Activated CD4-positive, alpha-beta T cell treated with anti-CD3 and anti-CD28 coated beads, Interleukin-2, amount 50 U/mL, for 4 hours (primary cell): ENCODE measurements around the gene SDF2.

Experiments
- DNase-seq, 2 experiments: peaks; one replicate each; pipeline ENCODE4 v3.0.0-alpha.2; 2020

SDF2 gene, protein sequence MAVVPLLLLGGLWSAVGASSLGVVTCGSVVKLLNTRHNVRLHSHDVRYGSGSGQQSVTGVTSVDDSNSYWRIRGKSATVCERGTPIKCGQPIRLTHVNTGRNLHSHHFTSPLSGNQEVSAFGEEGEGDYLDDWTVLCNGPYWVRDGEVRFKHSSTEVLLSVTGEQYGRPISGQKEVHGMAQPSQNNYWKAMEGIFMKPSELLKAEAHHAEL

DNA sequence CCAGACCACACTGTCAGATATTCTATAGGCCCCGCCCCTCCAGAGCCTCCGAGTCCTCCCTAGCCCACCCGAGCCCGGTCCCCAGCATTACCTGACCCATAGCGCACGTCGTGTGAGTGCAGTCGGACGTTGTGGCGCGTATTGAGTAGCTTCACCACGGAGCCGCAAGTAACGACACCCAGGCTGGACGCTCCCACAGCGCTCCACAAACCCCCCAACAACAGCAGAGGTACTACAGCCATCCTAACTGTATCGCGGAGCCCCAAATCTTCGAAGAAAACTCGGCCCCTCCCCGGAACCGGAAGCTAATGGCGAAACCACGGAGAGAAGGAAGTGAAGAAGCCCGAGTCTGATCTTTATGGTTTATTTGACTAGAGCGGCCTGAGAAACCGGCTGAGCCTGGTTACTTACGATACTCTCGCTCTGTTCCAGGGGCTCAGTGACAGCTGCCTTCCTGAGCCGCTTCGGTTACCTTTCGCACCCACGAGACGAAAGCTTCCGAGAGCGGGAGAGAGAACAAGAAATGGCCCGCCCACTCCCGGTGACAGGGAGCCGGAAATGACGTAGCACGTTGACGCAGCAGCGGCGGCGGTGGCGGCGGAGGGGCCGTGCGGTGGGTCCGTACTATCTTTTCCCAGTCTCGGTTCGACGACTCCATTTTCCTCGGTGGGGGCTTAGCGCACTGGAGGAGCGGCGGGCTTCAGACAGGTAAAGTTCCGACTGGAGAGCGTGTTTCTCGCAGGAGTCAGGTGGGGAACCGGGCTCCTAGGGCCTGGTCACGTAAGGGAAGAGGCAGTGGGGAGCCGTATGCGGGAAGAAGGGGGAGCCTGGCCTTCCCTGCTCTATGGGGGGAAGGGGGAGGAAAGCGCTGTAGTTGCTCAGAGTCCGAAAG lies at the start of gene SDF2, which contains the start of gene SUPT6H:
Gene SDF2, minus strand, starts transcription at position 272 of the 892 bp plus-strand sequence. Its CDS starts 30 bp downstream, at position 242.
Gene SUPT6H, plus strand, starts transcription at position 571 of the 892 bp plus-strand sequence. CDS start 11,197 bp downstream, outside the sequence.
- DNase-seq = peak; percentile 93

DNA sequence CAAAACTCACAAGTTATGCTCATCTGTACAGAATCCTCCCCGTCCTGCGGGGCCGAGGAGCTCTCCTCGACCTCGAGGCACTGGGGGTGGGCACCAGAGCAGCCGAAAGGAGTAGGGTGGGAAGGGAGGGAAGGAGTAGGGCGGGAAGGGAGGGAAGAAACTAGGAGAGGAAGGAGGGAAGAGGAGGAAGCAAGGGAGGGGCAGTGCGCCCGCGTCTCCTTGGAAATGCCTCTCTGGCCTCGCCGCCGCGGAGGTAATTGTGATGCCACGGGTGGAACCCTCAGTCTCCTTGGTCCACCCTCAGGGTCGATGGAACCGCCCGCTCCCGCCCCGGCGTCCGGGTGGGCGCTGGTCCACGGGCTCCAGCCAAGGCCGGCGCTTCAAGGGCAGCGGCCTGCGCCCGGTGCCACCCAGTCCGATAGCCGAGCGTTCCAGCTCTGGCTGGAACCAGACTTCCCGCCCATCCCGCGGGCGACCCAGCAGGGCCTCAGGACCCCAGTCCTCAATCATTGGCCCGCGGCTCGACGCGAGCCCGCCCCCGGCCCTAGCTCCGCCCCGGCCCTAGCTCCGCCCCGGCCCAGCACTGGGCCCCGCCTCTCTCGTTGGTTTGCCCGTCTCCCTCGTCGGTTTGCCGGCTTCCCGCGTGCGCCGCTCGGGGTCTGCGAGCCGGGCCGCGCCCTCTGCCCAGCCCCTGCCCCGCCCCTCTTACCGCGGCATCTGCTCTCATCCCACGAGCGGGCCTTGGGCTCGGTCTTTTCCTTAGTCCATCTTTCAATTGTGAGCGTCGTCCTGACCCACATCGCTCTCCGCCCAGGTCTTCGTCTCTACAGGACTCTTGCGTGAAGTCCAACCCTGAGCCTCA lies 49.4 kb upstream of the SDF2 start:
- peak; percentile 85 to 87 for DNase-seq

DNA sequence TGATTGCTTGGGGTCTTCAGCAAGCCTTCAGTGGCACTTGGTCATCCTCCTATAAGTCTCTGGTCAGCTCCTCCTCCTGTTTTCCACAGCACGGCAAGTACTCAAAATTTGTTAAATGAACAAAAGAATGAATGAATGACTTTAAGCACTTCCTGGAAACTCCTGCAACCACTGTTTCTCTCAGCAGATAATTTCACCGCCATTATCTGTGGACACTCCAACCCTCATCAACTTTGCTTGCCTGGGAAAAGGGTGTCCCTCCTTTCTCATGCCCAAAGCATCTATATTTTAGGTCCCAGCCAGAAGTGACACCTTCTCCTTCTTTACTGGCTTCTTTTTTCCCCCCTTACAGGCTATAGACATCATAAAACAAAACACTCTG lies 45.6 kb upstream of the SDF2 start:
- no peak for DNase-seq

DNA sequence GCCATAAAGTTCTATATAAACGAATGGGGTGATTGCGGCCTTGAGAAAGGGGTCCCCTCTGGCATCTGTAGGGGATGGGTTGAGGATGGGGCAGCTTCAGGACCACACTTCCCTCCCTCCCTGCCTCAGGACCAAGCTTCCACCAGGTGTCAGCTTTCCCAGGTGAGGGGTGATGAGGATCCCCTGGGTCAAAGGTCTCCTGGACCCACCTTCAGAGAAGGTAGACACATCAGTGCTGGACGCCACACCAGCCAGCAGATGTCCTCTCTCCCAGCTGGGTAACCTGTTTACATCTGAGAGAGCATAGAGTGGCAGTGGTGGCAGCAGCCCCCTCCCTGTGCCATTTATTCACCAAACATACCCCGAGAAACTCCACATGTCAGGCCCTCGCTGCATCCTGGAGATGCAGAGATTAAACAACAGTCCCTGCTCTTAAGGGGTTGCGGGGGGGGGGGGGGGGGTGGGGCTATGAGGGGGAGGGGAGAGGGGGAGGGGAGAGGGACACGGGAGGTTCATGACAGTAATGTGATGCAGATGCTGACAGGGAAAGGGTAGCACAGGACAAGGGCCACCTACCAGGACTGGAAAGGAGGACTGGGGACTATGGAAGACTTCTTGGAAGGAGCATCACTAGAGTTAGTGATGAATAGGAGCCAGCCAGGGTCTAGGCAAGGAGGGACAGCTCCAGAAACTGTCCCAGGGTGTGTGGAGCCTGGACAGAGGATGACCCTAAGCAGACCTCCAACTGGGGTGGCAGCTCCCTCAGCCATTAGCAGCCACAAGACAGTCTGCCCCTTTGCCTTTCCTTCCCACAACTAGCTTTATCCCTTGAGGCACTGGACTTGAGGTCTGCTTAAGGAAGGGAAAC lies 45.0 kb upstream of the SDF2 start:
- DNase-seq = no peak

DNA sequence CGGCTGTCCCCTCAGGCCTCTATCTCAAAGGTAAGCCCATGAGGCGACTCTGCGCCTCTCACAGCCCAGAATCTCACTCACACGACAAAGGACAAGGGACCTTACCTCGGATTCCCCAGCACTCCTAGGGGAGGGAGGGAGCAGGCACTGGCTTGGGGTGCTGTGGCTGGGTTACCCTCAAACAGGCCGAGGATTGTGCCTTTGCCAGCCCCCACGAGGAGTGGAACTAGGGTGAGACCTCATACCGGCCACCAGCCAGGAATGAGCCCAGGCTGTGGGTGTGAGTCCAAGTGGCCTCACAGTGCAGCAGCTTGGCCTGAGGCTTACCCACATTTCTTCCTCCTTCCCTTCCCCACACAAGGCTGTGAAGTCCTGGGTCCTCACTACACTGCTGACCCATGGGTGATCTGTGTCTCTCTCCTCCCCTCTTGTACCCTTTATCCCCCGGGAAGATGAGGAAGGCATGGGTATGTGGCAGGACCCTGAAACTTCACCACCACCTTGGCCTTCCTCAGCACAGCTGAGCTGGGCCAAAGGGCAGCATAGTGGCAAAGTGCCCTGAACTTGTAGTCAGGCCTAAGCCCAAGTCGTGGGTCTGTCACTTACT lies 44.1 kb upstream of the SDF2 start:
- DNase-seq = no peak

DNA sequence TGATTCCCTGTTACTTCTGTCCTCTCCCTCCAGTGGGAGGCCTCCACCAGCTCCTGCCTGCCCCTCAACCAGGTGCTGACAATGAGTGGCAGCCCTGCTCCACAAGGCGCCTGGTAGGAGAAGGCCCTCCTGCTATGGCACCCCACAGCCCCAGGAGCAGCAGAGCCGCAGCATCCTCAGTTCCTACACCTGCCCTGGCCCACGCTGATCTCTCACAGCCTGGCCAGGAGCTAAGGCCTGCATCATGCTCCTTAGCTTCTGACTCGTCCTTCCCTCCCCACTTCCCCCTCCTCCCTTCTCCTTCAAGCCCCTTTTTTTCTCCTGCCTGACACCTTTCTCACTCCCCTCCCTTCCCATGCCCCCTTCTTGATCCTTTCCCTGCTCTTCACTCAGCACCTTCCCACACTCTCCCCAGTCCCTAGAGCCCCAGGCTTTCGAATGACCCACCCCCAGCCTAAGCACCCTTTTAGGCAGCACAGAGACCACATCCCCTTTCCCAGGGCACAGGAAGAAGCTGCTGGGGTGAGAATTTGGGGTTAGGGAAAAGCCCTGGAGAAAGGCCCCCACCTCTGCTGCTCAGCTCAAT lies 43.5 kb upstream of the SDF2 start:
- DNase-seq = no peak

DNA sequence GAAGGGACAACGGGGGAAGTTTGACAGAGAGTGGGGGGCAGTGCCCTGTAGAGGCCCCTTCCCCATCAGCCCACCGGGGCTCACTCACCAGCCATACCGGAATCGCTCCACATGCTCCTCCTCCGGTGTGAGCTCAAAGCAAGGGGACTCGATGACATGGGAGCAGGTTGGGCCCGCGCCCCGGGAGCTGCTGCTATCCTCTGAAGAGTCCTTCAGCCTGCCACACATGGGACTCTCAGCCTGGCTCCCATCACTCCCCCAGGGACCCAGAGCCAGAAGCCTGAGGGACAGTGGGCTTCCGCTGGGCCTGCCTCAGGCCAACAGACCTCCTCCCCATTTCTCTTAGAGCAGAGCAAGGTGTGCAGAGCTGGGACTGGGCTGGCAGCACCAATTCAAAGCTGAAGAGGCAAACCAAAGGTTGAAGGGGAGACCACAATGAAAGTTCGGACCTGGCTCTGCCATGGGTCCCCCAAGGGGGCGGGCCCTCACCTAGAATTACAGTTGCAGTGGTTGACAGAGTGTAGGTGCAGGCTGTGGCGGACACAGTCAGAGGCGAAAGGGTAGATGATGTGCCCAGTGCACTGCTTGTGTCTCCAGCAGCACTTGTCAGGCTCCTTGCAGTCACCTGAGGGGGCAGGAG lies 42.6 kb upstream of the SDF2 start:
- no peak for DNase-seq

DNA sequence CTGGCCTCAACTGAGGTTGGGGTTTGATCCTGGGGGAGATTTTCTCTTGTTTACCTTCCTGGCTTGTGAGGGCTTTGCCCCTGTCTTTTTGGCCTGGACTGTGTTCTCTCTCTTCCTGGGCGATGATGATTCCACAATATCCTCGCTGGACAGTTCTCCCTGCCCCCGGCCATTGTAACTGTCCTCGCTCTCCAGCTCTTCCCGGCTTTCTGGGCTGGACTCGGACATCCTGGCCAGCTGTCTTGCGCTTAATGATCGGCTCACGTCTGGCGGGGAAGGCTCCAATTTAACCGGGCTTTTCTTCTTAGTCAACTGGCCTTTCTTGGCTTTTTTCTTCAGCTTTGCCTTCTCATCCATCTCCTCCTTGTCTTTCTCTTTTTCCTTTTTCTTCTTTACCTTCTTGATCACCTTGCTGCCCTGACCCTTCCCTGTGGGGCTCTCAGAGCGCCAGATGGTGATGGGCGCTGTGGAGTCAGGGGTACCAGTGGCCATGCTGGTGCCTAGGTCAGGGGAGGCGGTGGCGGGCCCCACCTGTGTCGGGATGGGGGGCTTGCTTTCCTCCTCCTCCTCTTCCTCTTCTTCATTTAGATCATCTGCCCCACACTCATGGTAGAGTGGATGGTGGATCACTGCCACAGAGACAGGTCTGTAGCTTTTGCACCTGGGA lies 42.0 kb upstream of the SDF2 start:
- DNase-seq = no peak

DNA sequence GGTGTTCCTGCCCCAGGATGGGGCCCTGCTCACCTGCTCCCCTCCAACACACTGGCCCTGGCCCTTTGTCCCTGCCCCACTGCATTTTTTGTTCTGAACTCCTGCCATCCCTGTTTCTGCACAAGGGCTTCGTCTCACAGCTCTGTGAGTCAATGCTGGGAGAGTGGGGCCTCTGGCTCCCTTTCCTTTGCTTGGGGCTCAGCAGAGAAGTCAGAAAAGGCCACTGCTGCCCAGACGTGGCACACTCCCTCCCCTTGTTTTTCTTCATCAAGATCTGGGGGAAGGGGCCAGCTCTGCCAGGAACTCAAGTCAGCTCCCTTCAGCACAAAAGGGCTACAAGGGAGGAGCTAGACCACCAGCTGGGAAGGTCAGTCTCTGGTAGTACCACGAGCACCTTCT lies 41.0 kb upstream of the SDF2 start:
- DNase-seq = no peak

DNA sequence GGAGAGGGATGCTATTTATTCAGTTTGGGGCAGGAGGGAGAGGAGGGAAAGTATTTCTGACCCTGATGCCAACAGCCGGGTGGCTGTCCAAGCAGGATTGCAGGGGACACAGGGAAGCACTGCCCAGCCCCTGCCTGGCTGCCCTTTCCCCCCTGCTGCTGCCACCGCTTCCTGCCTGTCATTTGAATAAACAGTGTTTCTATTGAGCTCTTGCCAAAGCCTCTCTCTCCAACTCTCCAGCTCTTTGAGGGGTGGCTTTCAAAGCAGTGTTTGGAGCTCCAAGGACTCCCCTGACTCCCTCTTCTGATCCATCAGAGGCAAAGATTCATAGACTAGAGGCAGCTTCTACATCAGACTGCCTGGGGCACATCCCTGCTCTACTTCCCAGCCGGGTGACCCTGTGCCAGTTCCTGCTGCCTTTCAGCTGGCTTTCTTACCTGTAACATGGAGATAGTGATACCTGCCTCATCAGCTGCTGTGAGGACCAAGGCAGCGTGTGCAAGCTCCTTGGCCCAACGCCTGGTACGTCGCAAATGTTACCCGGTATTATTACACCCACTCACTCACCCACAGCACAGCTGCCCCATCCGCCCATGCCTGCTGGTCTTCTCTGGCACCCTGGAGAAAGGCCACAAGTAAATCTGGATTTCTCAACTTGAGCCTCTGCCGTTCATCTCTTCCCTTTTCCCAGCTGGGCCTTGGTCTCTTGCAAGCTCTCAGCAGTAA lies 40.5 kb upstream of the SDF2 start:
- DNase-seq = no peak

DNA sequence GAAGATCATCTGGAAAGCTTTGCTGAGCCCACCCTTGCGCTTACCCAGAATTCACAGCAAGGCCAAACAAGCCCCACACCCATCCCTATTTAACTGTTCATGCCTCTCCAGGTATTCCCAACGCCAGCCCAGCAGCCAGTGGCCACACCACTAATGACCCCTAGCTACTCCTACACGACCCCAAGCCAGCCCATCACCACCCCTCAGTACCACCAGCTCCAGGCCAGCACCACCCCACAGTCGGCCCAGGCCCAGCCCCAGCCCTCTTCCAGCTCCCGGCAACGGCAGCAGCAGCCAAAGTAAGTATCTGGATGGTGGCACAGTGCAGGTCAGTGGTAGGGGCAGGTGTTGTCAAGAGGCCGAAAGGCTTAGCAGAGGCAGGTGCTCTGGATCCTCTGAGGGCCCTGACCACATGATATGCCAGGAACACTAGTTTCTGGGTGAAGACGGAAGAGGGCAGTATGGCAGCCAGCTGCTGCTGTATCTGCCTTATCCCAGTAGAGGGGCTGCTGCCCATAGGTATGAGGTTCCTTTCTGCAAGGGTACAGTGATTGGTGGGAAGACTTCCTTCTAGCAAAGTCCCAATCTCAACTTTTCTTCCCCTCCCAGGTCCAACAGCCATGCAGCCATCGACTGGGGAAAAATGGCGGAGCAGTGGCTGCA lies 39.3 kb upstream of the SDF2 start:
- no peak for DNase-seq

DNA sequence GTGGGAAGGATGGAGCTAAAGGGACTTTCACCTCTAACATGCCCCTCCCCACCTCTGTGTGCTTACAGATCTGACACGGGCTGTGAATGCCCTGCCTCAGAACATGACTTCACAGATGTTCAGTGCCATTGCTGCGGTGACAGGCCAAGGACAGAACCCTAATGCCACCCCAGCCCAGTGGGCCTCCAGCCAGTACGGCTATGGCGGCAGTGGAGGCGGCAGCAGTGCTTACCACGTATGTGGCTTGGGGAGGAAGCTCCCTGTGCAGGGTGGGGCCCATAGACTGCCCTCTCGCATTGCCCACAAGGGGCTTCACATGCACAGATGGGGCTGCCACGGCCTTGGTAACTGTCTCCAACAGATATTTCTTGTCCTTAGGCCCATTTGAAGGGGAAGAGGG lies 38.6 kb upstream of the SDF2 start:
- no peak for DNase-seq

DNA sequence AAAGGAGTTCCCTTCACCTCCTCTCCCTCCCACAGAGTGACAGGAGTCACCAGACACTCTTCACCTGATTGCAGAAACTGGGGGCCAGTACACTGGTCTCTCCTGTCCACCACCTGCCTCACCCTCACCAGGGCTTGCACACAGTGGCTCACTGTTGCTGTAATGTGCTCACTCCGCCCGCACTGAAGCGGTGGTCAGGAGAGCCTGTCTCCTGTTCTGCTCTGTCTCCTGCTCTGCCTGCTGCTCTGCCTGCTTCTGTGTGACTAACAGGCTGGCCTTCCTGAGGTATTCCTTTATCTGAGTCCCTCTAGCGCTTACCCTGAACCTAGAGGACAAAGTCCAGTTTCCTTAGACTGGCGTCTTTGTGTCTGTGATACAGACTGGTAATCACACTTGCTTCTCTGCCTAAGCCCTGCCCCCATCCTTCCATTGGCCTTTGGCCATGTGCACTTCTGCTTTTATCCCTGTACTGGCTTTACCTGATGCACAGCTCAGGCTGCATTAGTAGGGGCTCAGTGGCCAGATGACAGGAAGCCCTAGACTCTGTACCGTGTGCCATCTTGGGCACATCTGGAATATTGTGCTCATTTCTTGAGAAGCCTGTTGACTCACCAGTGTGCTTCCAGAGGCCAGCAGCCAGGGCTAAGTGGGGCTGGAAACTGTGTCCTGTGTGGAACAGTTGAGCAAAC lies 36.7 kb upstream of the SDF2 start:
- DNase-seq = no peak

DNA sequence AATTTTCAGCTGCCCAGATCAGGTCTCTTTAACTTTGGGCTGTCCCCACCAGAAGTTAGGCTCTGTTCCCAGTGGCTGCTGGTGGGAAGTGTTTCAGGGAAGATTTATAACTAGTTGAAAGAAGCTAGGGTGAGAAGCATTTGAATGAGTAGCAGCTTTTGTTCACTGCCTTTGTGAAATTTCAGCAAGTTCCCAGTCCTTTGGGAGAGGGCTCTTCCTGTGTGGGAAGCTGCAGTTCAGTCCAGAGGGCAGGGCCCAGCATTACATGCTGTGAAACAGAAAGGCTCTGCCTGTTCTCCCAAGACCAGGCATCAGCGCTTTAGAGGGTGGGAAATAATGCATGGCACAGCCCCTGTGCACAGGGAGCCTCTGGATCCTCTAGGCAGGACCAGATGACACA lies 32.2 kb upstream of the SDF2 start:
- DNase-seq = no peak

DNA sequence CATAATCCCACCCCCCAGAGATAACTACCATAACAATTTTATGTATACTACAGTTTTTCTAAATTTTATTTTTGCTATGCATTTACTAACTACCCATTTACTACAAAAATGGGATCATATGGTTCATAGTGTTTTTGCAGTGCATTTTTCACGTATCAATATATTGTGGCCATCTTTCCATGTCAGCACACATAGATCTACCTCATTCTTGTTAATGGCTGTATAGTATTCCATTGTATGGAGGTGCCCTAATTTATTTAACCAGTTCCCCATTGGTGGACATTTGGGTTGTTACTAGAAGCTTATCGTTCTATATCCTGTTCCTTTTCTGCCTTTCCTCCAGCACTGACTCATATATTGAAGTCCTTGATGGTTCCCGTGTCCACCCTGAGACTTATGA lies 27.3 kb upstream of the SDF2 start:
- no peak for DNase-seq

DNA sequence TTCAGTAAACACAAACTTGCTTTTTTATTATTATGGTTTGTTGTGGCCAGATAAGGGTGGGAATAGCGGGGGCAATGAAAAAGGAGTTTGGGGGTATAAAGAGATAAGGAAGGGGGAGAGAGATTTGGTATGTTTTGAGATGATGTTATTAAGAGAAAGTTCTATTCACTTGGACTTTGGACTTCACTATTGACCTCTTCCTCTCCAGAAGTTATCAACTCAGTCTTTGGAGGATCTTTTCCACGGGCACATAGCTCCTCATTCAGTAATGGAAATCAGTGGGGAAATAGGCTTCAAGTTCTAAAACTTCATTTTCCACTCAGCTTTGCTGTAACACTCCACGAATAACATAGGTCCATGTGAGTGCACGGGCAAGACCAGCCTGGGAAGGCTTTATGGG lies 26.8 kb upstream of the SDF2 start:
- no peak for DNase-seq

DNA sequence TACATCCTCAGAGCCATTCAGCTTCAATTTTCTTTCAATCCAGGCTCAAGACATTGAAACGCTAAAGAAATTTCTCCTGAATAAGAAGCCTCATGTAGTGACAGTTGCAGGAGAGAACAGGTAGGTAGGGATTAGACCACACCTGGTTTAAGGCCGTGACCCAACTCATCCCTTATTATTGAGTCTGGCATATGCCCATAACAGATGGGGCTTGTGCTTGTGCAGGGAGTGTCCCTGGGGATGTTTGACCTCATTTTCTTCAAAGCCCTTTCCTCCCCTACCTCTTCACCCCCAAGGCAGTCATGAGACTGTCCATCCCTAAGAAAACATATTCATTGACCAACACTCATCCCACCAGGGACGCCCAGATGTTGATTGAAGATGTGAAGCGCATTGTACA lies 24.6 kb upstream of the SDF2 start:
- no peak for DNase-seq

DNA sequence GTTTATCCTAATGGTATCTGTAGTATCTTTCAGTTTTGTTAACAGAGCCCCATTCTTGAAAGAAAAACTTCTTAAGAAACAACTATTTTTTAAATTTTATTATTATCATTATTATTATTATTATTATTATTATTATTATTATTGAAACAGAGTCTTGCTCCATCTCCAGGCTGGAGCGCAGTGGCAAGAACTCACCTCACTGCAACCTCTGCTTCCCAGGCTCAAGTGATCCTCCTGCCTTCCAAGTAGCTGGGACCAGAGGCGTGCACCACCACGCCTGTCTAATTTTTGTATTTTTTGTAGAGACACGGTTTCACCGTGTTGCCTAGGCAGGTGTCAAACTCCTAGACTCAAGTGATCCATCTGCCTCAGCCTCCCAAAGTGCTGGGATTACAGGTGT lies 23.7 kb upstream of the SDF2 start:
- DNase-seq = no peak

DNA sequence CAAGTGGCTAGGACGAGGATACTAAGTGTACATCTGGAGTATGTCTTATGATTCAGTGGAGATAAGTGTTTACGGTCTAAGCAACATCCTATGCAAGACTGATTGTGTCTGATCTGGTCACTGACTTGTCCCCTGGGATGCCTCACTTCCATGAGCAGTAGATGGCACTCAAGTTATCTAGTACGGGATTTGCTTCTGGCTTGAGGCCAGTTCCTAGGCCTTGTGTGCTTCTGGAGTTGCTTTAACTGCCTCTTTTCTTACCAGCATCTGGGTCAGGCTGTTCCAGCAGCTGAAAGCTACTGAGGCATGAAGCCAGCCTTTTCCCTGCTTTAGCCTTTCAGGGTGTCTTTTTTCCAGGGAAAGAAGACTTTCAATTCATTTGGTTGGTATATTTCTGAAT lies 23.3 kb upstream of the SDF2 start:
- no peak for DNase-seq
